ENCODE results near the gene RBKS. TPM values are rescaled to one million over a fixed set of nuclear protein-coding genes. Genes with fewer than 3 reads are reported as not detected.

Gene RBKS
- total RNA-seq, 1 donor from 2014 or later, result 1.6 TPM

DNA sequence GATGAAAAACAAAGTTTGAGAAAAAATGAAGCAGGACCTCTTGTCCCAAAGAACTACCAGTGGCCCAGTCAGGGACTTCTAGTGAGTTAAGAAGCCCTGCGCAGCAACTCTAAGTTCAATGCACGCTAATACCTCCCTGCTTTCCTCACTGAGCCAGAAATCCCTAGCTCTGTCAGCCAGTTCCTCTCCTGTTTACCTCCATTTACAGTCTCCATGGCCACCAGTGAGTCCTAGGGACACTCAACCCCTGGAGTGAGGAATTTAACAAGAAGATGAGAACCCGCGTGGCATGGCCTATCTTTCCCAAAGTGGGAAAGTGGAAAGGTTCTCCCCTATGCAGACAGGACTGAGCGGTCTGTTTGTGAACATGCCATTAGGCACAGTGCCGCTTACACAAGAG is 87.6 kb downstream of the RBKS start:
- H3K27ac Mint-ChIP-seq (ENCODE audit: unreplicated experiment), result no peak overlapping the region
- H3K4me3 ChIP-seq (ENCODE audit: insufficient read depth, low read depth, low read length), result no peak overlapping the region
- H3K79me2 ChIP-seq (ENCODE audit: insufficient read depth, low read length), result no peaks in the 10 kb centered on the region
- no peaks in the 10 kb centered on the region for H3K9me3 ChIP-seq (ENCODE audit: insufficient read depth, low read depth, low read length)
- TF ChIP-seq EZH2 (IDR thresholded peaks at IDR 0.05; ENCODE audit: insufficient read depth, low read length), result no peak
- TF ChIP-seq, protein P1, sequence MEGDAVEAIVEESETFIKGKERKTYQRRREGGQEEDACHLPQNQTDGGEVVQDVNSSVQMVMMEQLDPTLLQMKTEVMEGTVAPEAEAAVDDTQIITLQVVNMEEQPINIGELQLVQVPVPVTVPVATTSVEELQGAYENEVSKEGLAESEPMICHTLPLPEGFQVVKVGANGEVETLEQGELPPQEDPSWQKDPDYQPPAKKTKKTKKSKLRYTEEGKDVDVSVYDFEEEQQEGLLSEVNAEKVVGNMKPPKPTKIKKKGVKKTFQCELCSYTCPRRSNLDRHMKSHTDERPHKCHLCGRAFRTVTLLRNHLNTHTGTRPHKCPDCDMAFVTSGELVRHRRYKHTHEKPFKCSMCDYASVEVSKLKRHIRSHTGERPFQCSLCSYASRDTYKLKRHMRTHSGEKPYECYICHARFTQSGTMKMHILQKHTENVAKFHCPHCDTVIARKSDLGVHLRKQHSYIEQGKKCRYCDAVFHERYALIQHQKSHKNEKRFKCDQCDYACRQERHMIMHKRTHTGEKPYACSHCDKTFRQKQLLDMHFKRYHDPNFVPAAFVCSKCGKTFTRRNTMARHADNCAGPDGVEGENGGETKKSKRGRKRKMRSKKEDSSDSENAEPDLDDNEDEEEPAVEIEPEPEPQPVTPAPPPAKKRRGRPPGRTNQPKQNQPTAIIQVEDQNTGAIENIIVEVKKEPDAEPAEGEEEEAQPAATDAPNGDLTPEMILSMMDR (IDR thresholded peaks at IDR 0.05; ENCODE audit: insufficient read depth, low read depth, low read length), result no peak
- H3K4me1 ChIP-seq (ENCODE audit: insufficient read depth, low read length), result peaks cover 31% of the 10 kb centered on the region
- peaks cover 52% of the 10 kb centered on the region for H3K4me1 Mint-ChIP-seq (ENCODE audit: low read depth, unreplicated experiment)
- no peak overlapping the region for H3K4me3 Mint-ChIP-seq (ENCODE audit: unreplicated experiment)
- H3K36me3 ChIP-seq (ENCODE audit: insufficient read depth, low read length), result no peaks in the 10 kb centered on the region
- H4K20me1 ChIP-seq (ENCODE audit: insufficient read depth, low read length), result no peaks in the 10 kb centered on the region
- H2AFZ ChIP-seq (ENCODE audit: low read depth, low read length), result no peak overlapping the region
- DNase-seq (ENCODE audit: low read depth) (no peak), FAIRE-seq (no peak)
- H3K4me2 ChIP-seq (ENCODE audit: low read length), result no peak overlapping the region
- H3K27ac ChIP-seq (ENCODE audit: low read depth, low read length), result no peak overlapping the region
- no peaks in the 10 kb centered on the region for H3K27me3 ChIP-seq (ENCODE audit: insufficient read depth, low read length)
- H3K27me3 Mint-ChIP-seq (ENCODE audit: low read depth, unreplicated experiment), result no peaks in the 10 kb centered on the region
- no peak overlapping the region for H3K9ac ChIP-seq (ENCODE audit: low read length)
- no peaks in the 10 kb centered on the region for H3K9me3 Mint-ChIP-seq (ENCODE audit: unreplicated experiment)
- H3K36me3 Mint-ChIP-seq (ENCODE audit: low read depth, unreplicated experiment), result peaks cover under 1% of the 10 kb centered on the region

DNA sequence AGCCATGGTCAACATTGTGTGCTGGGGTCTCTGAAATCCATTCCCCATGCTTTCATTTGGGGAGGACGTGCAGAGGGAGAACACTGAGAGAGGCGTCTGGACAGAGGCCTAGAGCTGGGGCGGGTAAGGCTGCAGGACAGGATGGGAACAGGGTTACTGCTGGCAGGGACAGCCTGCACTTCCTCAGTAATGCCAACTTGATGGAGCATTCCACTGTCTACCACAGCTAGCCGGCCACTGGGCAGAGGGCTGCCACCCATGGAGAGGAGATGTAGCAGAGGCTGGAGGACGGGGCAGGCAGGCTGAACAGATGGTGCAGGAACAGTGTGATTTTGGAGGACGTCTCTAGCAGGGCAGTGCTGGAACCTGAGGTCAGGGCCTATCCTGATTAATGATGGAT is 89.3 kb downstream of the RBKS start:
- peak overlapping the region; percentile 95 for H3K27ac ChIP-seq (ENCODE audit: low read depth, low read length)
- H3K9me3 Mint-ChIP-seq (ENCODE audit: unreplicated experiment), result no peaks in the 10 kb centered on the region
- H3K4me2 ChIP-seq (ENCODE audit: low read length), result no peak overlapping the region
- no peaks in the 10 kb centered on the region for H3K27me3 Mint-ChIP-seq (ENCODE audit: low read depth, unreplicated experiment)
- no peaks in the 10 kb centered on the region for H4K20me1 ChIP-seq (ENCODE audit: insufficient read depth, low read length)
- no peaks in the 10 kb centered on the region for H3K36me3 ChIP-seq (ENCODE audit: insufficient read depth, low read length)
- no peaks in the 10 kb centered on the region for H3K9me3 ChIP-seq (ENCODE audit: insufficient read depth, low read depth, low read length)
- no peak overlapping the region for H3K4me3 ChIP-seq (ENCODE audit: insufficient read depth, low read depth, low read length)
- H3K4me3 Mint-ChIP-seq (ENCODE audit: unreplicated experiment), result no peak overlapping the region
- no peaks in the 10 kb centered on the region for H3K27me3 ChIP-seq (ENCODE audit: insufficient read depth, low read length)
- FAIRE-seq (no peak), DNase-seq (ENCODE audit: low read depth) (no peak)
- TF ChIP-seq, protein P1 (IDR thresholded peaks at IDR 0.05; ENCODE audit: insufficient read depth, low read depth, low read length), result no peak
- TF ChIP-seq EZH2 (IDR thresholded peaks at IDR 0.05; ENCODE audit: insufficient read depth, low read length), result no peak
- peak overlapping the region; percentile 76 for H3K9ac ChIP-seq (ENCODE audit: low read length)
- H3K79me2 ChIP-seq (ENCODE audit: insufficient read depth, low read length), result no peaks in the 10 kb centered on the region
- H3K4me1 Mint-ChIP-seq (ENCODE audit: low read depth, unreplicated experiment), result peaks cover 57% of the 10 kb centered on the region
- H3K27ac Mint-ChIP-seq (ENCODE audit: unreplicated experiment), result peak overlapping the region; percentile 100
- peaks cover 2% of the 10 kb centered on the region for H3K36me3 Mint-ChIP-seq (ENCODE audit: low read depth, unreplicated experiment)
- peaks cover 35% of the 10 kb centered on the region for H3K4me1 ChIP-seq (ENCODE audit: insufficient read depth, low read length)
- no peak overlapping the region for H2AFZ ChIP-seq (ENCODE audit: low read depth, low read length)

DNA sequence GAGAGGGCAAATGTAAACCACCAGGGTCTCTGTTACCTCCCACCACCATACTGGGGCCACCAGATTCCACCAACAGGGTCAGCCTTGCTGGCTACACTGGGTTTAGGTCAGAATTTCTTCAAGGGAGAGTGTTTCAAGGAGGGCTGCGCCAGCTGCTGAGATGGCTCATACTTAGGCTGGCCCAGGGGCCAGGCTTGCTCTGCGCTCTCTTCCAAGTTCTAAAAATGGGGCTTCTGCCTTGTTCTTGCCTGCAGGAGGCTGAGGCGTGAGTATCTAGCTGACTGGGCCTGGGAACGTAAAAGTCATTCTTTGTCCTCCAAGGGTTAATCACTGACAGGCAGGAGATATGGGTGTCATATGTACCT is 90.6 kb downstream of the RBKS start:
- peak overlapping the region; percentile 76 for H3K9ac ChIP-seq (ENCODE audit: low read length)
- peak; percentile 34 for FAIRE-seq
- H3K27ac ChIP-seq (ENCODE audit: low read depth, low read length), result peak overlapping the region; percentile 95

More for the DNA sequence above, 90.6 kb downstream of the RBKS start:
- H3K4me3 ChIP-seq (ENCODE audit: insufficient read depth, low read depth, low read length), result no peak overlapping the region
- H3K4me1 ChIP-seq (ENCODE audit: insufficient read depth, low read length), result peaks cover 35% of the 10 kb centered on the region
- H3K4me2 ChIP-seq (ENCODE audit: low read length), result peak overlapping the region; percentile 52
- H3K36me3 ChIP-seq (ENCODE audit: insufficient read depth, low read length), result no peaks in the 10 kb centered on the region
- no peaks in the 10 kb centered on the region for H3K9me3 ChIP-seq (ENCODE audit: insufficient read depth, low read depth, low read length)
- H3K4me3 Mint-ChIP-seq (ENCODE audit: unreplicated experiment), result peak overlapping the region; percentile 51
- peak overlapping the region; percentile 47 for H2AFZ ChIP-seq (ENCODE audit: low read depth, low read length)
- TF ChIP-seq, protein P1 (IDR thresholded peaks at IDR 0.05; ENCODE audit: insufficient read depth, low read depth, low read length), result no peak
- no peak for TF ChIP-seq EZH2 (IDR thresholded peaks at IDR 0.05; ENCODE audit: insufficient read depth, low read length)
- H3K27me3 ChIP-seq (ENCODE audit: insufficient read depth, low read length), result no peaks in the 10 kb centered on the region
- no peaks in the 10 kb centered on the region for H3K79me2 ChIP-seq (ENCODE audit: insufficient read depth, low read length)
- no peaks in the 10 kb centered on the region for H3K27me3 Mint-ChIP-seq (ENCODE audit: low read depth, unreplicated experiment)
- DNase-seq (ENCODE audit: low read depth), result no peak
- peaks cover 66% of the 10 kb centered on the region for H3K4me1 Mint-ChIP-seq (ENCODE audit: low read depth, unreplicated experiment)
- no peaks in the 10 kb centered on the region for H4K20me1 ChIP-seq (ENCODE audit: insufficient read depth, low read length)
- H3K36me3 Mint-ChIP-seq (ENCODE audit: low read depth, unreplicated experiment), result peaks cover 2% of the 10 kb centered on the region
- peaks cover 3% of the 10 kb centered on the region for H3K9me3 Mint-ChIP-seq (ENCODE audit: unreplicated experiment)
- H3K27ac Mint-ChIP-seq (ENCODE audit: unreplicated experiment), result peak overlapping the region; percentile 100

Measured in astrocyte (in vitro differentiated cells and primary cell).